EL (cell line): ENCODE data around the gene RNF212.

Source experiments
- DNase-seq: peaks from one replicate; pipeline ENCODE4 v3.0.0-alpha.2; 2016

The RNF212 gene

GRCh38 chr4:1047976-1048772, 65.2 kb downstream of the RNF212 start:
- no peak for DNase-seq

GRCh38 chr4:1047106-1047975, 66.0 kb downstream of the RNF212 start:
- DNase-seq, result no peak

GRCh38 chr4:1046581-1047011, 66.8 kb downstream of the RNF212 start:
- peak; percentile 72 for DNase-seq

- DNase-seq, result no peak
Measured at GRCh38 chr4:1045595-1046201, 67.7 kb downstream of the RNF212 start.

GRCh38 chr4:1045193-1045594, 68.2 kb downstream of the RNF212 start:
- DNase-seq, result no peak

- no peak for DNase-seq
Measured at GRCh38 chr4:1044469-1045192, 68.7 kb downstream of the RNF212 start.

- DNase-seq, result peak; percentile 99
Measured at GRCh38 chr4:1043651-1044468, 69.5 kb downstream of the RNF212 start.

- DNase-seq, result no peak
Measured at GRCh38 chr4:1043162-1043561, 70.2 kb downstream of the RNF212 start.

GRCh38 chr4:1042352-1043055, 70.9 kb downstream of the RNF212 start:
- no peak for DNase-seq

- no peak for DNase-seq
Measured at GRCh38 chr4:1041936-1042330, 71.4 kb downstream of the RNF212 start.

GRCh38 chr4:1041147-1041935, 72.0 kb downstream of the RNF212 start:
- DNase-seq, result peak; percentile 28

- DNase-seq, result no peak
Measured at GRCh38 chr4:1040344-1041146, 72.8 kb downstream of the RNF212 start.

GRCh38 chr4:1039493-1040343, 73.6 kb downstream of the RNF212 start:
- no peak for DNase-seq

GRCh38 chr4:1038948-1039492, 74.3 kb downstream of the RNF212 start:
- no peak for DNase-seq

GRCh38 chr4:1036976-1037810, 76.2 kb downstream of the RNF212 start:
- DNase-seq, result no peak

GRCh38 chr4:1036095-1036494, 77.3 kb downstream of the RNF212 start:
- DNase-seq, result no peak

GRCh38 chr4:1035510-1035909, 77.9 kb downstream of the RNF212 start:
- no peak for DNase-seq
